ENCODE results near the gene GASK1A.

- TF ChIP-seq EZH2 (IDR thresholded peaks at IDR 0.05; ENCODE audit: borderline replicate concordance, low read length): no peak
- TF ChIP-seq CTCF (conservative IDR thresholded peaks at IDR 0.05 in 1 of 2, IDR thresholded peaks at IDR 0.05 in 1 of 2; ENCODE audit: extremely low read depth in 1 of 2, insufficient read depth in 1 of 2, low read depth in 1 of 2, low read length in 2 of 2): no peak
Observed at GRCh38 chr3:43013256-43013655, 34.1 kb downstream of the GASK1A start.

All from mammary epithelial cell (primary cell).